GM19240 (cell line): Measurements from ENCODE around the gene LRRFIP2.
"Not testable (repeated sequence)": the region's sequence is repeated elsewhere in the genome, so short reads cannot be mapped to it uniquely, and the experiment has no call there.

ENCODE experiments used
- DNase-seq: peaks from one replicate; pipeline ENCODE4 v3.0.0; 2011; ENCODE audit warnings: low spot score; ENCODE audit not compliant: insufficient read length

Gene LRRFIP2

DNA sequence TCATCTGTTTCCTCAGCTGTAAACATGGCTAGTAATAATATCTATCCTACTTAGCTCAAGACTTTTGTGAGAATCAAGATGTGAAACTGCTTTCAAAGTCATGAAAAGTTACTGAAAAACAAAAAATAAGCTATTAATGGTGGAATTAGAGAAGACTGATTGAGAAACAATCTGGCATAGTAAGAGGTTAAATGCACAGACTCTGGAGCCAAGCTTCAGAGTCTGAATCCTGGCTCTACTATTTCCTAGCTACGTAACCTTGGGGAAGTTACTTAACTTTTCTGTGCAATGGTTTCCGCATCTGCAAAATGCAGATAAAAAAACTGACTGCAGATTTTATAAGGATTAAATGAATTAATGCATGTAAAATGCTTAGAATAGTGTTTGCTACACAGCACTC, 28.8 kb downstream of the LRRFIP2 start:
- no peak for DNase-seq

DNA sequence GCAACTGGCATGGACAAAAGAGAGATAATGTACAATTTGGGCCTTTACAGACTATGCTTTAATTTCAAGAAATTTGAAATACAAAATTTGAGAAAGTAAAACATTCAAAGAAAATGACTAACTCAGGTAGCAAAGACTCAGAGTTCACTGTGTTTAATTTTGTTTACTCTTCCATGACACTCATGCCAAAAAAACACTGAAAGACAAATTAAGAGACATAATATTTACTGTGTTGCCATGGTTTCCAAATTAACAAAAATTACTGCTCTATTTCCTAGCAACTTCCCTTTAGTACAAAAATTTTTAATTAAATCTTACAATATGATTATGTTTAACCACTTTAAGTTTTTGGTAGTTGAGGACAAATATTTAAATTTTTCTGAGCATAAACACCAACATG, 29.6 kb downstream of the LRRFIP2 start:
- no peak for DNase-seq

DNA sequence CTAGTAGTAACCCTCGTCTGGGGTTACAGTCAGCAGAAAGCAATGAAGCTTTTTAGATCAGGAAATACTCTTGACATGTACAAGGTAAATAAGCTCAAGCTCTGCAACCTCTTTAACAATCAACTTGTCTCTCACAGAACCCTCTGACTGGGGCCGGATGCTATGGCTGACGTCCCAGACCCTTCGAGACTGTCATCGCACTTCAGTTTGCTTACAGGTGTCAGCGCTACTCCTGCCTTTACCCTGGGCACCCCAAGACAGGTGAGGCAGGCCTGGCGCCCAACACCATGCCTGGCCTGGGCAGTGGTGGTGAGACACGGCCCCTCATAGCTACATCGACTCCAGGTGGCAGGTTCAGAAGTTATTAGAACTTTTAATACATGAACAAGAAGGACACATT, 30.6 kb downstream of the LRRFIP2 start:
- DNase-seq = no peak

DNA sequence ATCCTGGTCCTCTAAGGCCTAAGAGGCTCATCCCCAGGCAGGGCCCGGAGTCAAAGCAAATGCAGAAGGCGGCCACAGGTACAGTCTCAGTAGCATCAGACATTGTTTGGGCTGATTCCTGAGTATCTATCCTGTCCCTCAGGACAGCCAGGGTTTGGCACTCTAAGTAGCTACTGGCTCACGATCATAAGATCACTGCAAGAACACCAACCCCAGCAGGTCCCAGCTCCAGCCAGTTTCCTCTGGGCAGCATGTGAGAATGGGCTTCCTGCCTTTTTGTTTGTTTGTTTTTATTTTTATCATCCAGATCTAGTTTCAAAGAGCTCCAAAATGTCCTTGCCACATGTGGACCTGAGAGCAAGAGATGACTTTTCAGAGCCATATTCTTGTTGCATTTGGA, 32.7 kb downstream of the LRRFIP2 start:
- DNase-seq = no peak

DNA sequence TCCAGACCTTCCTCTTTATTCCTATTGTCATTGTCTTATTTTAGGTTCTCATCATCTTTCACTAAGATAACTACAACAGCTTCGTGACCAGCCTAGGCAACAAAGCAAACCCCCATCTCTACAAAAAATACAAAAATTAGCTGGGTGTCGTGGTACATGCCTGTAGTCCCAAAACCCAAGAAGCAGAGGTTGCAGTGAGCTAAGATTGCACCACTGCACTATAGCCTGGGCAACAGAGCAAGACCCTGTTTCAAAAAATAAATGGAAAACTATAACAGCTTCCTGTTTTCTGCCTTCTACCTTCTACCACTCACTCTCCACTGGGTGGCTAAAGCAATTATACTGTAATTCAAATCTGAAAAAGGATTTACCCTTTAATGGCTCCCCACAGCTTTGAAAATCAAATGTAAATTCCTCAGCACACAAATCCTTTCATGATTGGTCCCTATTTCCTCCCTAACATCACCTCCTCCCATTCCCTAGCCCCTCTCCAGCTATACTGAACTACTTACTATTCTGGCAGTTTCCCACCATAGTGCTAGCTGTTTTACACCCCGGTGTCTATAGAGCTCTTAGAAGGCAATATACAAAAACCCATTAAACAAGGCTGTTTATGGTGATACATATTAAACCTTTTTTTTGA, 33.4 kb downstream of the LRRFIP2 start:
- DNase-seq = no peak

DNA sequence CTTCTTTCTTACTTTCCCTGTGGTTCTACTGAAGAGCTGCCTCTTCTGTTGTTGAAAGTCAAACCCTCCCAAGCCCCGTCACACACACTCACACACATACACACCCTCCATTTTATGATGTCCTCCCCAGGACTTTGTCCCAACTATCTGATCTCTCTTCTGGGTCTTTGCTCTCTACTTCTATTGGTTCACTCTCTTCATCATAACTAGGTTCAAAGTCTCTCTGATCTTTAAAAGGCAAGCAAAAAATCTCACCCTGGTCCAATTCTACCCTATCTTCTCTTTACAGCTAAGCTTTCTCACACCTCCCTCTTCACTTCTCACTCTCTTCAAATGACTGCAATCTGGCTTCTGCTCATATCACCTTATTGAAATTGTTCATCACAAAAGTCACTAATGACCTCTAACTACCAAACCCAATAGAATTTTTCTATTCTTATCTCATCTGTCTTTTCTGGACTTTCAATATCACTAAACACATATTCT, 34.8 kb downstream of the LRRFIP2 start:
- no peak for DNase-seq

DNA sequence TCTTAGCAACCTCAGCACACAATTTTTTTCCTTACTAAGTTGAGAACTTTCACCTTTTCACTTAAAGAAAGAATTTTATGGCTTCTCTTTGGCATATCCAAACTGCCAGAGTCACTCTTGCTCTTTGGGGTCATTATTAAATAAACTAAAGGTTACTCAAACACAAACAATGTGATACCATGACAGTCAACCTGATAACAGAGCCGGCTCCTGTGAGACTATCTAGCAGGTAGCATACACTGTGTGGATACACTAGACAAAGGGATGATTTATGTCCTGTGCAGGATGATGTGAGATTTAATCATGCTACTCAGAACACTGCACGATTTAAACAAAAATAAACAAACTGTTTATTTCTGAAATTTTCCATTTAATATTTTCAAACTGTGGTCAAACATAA, 35.6 kb downstream of the LRRFIP2 start:
- no peak for DNase-seq

DNA sequence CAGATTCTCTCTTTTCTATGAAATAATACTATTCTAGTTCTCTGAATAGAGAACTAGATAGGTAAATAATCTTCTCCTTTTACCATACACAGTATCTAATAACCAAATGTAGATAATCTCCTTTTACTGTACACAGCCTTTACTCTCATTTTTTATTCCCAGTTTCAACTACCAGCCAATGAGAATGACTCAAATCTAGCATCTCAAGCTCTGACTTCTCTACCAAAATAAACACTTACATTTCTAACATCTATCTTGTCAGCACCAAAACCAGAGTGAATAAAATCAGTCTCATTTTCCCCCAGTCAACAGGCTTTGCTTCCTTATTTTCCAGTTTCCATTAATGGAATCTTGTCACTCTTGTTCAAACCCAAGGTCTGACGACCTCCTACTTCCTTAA, 36.9 kb downstream of the LRRFIP2 start:
- no peak for DNase-seq

DNA sequence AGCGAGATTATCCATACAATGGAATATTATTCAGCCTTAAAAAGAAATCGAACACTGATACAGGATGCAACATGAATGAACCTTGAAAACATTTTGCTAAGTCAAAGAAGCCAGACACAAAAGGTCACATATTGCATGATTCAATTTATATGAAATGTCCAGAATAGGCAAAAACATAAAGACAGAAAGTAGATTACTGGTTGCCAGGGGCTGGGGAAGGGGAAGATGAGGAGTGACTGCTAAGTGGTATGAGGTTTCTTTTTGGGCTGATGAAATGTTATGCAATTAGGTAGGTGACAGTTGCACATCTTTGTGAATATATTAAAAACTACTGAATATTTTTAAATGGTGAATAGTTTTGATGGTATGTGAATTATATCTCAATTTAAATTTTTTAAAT, 38.3 kb downstream of the LRRFIP2 start:
- no peak for DNase-seq

DNA sequence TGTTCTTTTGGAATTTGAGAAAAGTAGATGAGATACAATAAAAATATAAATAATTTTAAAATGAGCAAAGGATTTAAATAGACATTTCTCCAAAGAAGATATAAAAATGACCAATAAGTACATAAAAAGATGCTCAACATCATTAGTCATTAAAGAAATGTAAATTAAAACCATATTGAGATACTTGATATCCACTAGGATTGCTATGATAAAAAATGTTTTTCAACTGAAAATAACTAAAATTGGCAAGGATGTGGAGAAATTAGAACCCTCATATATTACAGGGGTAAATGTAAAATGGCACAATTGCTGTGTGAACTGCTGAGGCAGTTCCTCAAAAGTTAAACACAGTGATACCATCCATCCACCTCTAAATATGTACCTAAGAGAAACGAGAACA, 38.8 kb downstream of the LRRFIP2 start:
- no peak for DNase-seq

DNA sequence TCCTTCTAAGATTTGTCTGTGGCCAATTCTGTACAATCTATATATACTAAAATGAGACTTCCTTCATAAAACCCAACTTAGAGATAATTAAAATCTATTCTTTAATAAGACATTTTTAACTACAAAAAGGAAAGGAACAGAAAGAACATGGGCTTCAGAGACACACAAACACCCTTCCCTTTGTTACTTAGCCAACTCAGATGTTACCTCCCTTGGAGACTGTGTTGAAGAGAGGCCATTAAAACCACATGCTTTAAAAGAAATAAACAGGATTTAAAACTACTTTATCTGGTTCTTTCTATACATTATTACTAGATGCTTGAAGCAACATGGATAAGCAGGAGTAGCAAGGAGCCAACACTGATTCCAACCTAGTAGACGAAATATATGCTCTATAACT, 42.0 kb downstream of the LRRFIP2 start:
- DNase-seq = no peak

DNA sequence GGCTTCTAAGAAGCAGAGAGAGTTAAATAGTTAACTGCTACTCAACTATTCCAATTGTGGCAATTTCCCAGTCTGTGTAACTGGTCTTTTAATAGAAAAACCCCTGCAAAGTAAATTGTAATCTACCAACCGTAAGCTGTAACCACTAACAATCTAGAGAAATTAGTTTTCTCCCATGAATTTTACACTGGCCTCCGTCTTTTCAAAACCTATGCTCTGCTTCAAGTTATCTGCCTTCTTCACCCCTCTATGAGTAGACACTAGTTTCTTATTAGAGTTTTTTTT, 42.6 kb downstream of the LRRFIP2 start:
- DNase-seq = no peak

DNA sequence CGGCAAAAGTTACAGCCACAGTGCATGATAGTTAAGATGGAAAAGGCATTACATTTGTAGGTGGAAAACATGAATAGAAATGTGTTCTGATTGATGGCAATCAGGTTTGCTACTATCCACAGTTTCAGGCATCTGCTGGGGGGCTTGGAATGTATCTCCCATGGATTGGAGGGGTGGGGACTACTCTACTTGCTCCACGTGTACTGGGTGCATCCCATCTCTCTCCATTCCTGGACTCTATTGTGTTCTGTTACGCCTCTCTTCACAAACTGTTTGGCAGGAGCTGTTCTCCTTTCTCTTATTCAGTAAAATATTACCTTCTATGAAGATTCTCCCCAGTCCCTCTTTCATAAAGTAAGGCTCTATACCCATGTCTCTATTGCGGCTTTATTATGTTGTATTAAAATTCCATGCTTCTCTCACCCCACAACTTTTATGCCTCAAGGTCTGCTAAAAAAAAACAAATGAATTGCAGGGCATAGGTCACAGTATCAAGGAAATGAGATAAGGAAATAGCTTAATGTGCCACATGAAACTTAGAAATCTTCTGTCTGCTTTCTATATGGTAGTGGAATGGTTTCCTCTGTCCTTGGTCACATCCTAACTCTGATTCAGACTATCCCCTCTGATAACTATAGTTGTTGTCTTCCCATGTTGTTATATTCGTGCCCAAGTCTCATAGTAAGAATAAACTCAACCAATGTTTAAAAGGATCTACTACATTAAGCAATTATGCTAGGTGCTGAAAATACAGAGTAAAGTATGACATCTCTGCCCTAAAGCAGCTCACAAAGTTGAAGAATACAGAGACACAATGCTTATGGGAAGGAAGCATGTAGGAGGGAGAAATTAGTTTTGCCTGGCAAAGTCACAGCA, 43.2 kb downstream of the LRRFIP2 start:
- no peak for DNase-seq

DNA sequence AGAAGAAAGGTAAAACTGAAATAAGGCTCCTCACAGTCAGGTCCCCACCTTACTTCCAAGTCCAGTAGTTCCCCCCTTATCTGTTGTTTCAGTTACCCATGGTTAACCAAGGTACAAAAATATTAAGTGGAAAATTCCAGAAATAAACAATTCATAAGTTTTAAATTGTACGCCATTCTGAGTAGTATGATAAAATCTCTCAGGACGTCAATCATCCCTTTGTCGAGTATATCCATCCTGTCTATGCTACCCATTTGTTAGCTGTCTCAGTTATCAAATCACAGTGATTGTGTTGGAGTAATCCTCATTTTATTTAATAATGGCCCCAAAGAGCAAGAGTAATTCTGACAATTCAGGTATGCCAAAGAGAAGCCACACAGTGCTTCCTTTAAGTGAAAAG, 43.9 kb downstream of the LRRFIP2 start:
- DNase-seq = no peak

DNA sequence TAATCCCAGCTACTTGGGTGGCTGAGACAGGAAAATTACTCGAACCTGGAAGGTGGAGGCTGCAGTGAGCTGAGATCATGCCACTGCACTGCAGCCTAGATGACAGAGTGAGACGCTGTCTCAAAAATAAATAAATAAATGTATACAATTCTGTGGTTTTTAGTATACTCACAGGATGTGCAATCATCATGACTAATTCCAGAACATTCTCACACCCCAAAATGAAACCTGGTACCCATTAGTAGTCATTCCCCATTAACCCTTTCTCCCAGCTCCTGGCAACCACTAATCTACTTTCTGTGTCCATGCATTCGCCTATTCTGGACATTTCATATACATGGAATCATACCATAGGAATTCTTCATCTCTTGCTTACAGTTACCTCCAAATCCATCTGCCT, 44.5 kb downstream of the LRRFIP2 start:
- DNase-seq = no peak

DNA sequence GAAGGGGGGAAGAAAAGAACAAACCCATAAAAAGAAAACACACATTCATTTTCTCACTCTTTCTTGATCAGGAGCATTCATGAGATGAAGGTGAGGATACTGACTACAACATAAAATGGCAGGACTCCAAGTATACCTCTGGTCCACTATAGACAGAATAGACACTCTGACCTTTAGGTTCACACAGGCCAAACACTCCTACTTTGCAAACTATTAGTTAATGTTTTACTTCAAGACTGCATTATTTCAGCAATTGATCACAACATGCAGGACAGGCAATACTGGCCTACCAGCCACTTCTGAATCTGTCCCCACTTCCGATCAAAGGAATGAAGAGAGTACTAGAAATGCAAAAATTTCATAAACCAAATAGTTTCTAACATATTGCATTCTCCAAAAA, 47.0 kb downstream of the LRRFIP2 start:
- DNase-seq = no peak

DNA sequence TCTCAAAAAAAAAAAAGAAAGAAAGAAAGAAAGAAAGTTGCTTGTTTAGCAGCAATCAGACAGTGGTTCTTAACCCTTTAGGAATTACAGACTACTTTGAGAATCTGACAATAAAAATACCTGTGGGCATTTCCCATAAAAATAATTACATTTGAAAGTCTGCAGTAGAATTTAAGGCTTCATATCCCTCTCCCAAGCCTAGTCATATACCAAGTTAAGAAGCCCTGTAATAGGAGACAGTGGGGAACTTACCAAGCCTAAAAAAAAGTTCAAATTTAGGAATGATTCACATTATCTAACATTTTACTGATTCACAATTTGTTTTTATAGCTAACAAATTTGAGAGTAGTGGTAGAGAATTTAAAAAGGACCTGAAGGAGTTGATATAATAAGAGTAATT, 47.5 kb downstream of the LRRFIP2 start:
- DNase-seq = no peak

DNA sequence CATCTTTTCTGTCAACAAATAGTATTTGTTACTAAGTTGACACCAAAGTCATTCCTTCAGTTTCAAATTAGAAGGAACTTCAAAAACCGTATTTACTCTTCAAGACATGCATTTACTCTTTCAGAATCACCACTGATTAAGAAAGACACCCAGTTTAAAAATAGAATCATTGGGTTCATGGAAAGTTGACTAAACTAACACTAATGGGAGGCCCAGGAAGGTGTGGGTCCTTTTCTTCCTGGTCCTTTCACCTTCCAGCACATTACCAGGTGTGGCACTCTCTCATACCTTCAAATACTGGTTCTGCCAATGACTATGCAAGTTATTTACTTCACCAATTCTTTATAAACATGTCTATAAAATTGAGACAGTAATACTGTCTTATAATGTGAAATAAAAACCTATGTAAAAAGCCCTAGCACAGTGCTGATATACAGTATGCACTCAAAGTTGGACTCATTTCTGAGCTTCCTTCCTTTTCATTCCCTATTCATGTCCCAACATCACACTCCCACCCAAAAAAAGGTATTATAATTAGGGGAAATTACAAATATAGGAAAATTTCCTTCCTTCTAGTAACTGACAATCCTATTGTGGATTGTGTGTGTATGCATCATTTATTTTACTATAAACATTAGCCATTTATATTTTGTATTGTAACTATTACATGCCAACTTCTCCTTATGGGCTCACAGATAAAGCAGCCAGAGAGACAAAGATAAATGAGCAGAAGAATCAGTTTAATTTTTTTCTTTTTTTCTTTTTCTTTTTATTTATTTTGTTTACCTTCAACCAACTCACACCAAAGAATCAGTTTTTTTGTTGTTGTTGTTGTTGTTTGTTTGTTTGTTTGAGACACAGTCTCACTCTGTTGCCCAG, 48.9 kb downstream of the LRRFIP2 start:
- no peak for DNase-seq

DNA sequence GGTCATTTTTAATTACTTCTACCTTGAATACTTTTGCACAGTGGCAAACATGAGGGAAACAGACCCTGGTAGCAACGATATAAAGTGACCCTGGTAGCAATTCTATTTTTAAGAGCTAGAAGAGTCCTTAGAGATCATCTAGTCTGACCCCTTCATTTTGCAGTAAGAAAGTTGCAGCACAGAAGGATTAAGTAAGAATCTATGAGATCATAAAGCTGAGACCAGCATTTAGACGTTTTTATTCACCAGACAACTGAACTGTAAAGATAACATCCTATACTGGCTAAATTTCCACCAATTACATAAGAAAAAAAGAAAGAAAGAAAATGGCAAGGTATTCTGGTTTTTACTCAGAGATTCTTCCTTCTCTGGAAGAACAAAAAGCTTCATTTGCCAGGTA, 49.9 kb downstream of the LRRFIP2 start:
- DNase-seq = no peak

DNA sequence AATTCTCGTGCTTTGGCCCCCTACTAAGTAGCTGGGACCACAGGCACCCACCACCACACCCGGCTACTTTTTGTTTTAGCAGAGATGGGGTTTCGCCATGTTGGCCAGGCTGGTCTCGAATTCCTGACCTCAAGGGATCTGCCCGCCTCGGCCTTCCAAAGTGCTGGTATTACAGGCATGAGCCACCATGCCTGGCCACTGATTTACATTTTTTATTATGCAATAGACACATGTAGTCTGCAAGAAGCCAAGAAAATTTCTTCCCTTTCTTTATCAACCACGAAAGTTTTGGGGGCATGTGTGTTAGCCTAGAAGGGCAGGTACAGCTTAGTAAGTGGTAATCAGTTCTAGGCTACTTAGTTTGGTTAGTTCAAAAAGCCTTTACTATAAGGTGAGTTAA, 51.1 kb downstream of the LRRFIP2 start:
- no peak for DNase-seq

DNA sequence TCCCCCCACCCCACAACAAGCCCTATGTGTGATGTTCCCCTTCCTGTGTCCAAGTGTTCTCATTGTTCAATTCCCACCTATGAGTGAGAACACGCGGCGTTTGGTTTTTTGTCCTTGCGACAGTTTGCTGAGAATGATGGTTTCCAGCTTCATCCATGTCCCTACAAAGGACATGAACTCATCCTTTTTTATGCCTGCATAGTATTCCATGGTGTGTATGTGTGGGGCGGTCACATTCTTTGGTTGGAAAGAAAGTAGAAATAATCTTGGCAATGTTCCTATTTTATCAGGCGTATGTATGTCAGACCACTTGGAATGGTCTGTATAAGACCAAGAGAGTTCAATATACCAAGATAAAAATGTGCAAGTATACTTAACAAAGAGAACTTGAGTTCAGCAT, 52.3 kb downstream of the LRRFIP2 start:
- not testable (repeated sequence) for DNase-seq

DNA sequence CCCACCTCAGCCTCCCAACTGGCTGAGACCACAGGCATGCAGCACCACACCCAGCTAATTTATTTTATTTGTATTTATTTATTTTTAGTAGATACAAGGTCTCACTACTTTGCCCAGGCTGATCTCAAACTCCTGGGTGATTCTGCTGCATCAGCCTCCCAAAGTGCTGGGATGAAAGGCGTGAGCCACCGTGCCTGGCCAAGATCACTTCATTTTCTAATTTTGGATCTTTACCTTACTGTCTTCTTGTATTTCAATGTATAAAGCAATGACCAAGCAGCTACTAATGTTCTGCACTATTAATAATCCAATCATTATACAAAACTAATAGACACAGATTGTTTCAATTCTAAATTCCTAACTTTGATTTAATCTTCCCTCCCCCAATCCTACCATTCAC, 56.2 kb downstream of the LRRFIP2 start:
- no peak for DNase-seq
